IMR-90 (cell line): Measurements from ENCODE around the gene ZDHHC1. TPM values are rescaled to one million over a fixed set of nuclear protein-coding genes. Genes with fewer than 3 reads are reported as not detected.

Experiments
- ATAC-seq: fragments of 200-7000 bp; cut with Tn5 transposase; 2 replicates; pipeline ENCODE4 v1.9.1; 2020; ENCODE audit warnings: low read depth, mild to moderate bottlenecking, moderate library complexity
- BruUV-seq: library from RNA; stranded (reverse); fragments of 400-500 nt; replicated peaks from 2 replicates; lab custom pipeline; 2021; lab: Mats Ljungman, UMichigan
- CTCF ChIA-PET: fragments of 300-600 bp; formaldehyde crosslinking; extraction: SDS; loops from one replicate; lab custom pipeline; 2021; ENCODE audit warnings: antibody characterized with exemption; lab: Yijun Ruan, JAX
- POLR2A ChIA-PET: fragments of 300-600 bp; sonication (Branson Sonifier 250); formaldehyde crosslinking; loops from one replicate; lab custom pipeline; 2022; ENCODE audit warnings: antibody characterized with exemption; ENCODE audit not compliant: unreplicated experiment; lab: Charles Lee
- DNase-seq: peaks from one replicate; pipeline ENCODE4 v3.0.0; 2013
- H2AFZ ChIP-seq: replicated peaks from 2 replicates; pipeline ENCODE3; 2013; ENCODE audit warnings: low read length, mild to moderate bottlenecking; ENCODE audit not compliant: poor library complexity
- H2AK5ac ChIP-seq: 2 replicates; pipeline ENCODE4 v1.6.1; 2013; ENCODE audit warnings: low read depth, low read length, inconsistent platforms
- H2AK9ac ChIP-seq: replicated peaks from 2 replicates; pipeline ENCODE3; 2013; ENCODE audit warnings: mild to moderate bottlenecking, low read depth, low read length, moderate library complexity; ENCODE audit not compliant: poor library complexity
- H2BK120ac ChIP-seq: 2 replicates; pipeline ENCODE4 v1.6.1; 2013; ENCODE audit warnings: low read depth, low read length, inconsistent platforms
- H2BK15ac ChIP-seq: 3 replicates; pipeline ENCODE4 v1.6.1; 2013; ENCODE audit warnings: low read depth, low read length, inconsistent platforms
- H2BK20ac ChIP-seq: 2 replicates; pipeline ENCODE4 v1.6.1; 2013; ENCODE audit warnings: low read depth, mild to moderate bottlenecking, inconsistent platforms, low read length, moderate library complexity
- H2BK5ac ChIP-seq: 2 replicates; pipeline ENCODE4 v1.6.1; 2013; ENCODE audit warnings: mild to moderate bottlenecking, low read depth, low read length, inconsistent platforms; ENCODE audit not compliant: poor library complexity, severe bottlenecking
- H3K14ac ChIP-seq: replicated peaks from 2 replicates; pipeline ENCODE4 v1.6.1; 2013; ENCODE audit warnings: low read depth, low read length, inconsistent platforms
- H3K18ac ChIP-seq: 2 replicates; pipeline ENCODE4 v1.6.1; 2013; ENCODE audit warnings: low read depth, low read length, control low read depth
- H3K23ac ChIP-seq: 2 replicates; pipeline ENCODE4 v1.6.1; 2013; ENCODE audit warnings: low read depth, low read length, inconsistent platforms
- H3K27ac ChIP-seq: 2 replicates; pipeline ENCODE4 v1.5.1; 2013; ENCODE audit warnings: mild to moderate bottlenecking, control low read depth, low read length; ENCODE audit not compliant: insufficient read depth
- H3K27me3 ChIP-seq: 2 replicates; pipeline ENCODE4 v1.6.1; 2013; ENCODE audit warnings: low read length; ENCODE audit not compliant: control insufficient read depth, insufficient read depth
- H3K36me3 ChIP-seq: 2 replicates; pipeline ENCODE4 v1.6.1; 2013; ENCODE audit warnings: low read length, mixed read lengths; ENCODE audit not compliant: control insufficient read depth, insufficient read depth
- H3K4ac ChIP-seq: 2 replicates; pipeline ENCODE4 v1.6.1; 2013; ENCODE audit warnings: low read depth, low read length, inconsistent platforms
- H3K4me1 ChIP-seq: 2 replicates; pipeline ENCODE4 v1.6.1; 2013; ENCODE audit warnings: low read length, mixed read lengths; ENCODE audit not compliant: control insufficient read depth, insufficient read depth
- H3K4me2 ChIP-seq: 2 replicates; pipeline ENCODE4 v1.6.1; 2013; ENCODE audit warnings: low read depth, mild to moderate bottlenecking, control low read depth, low read length, moderate library complexity
- H3K4me3 ChIP-seq: 2 replicates; pipeline ENCODE4 v1.5.1; 2013; ENCODE audit warnings: low read depth, mild to moderate bottlenecking, control low read depth, low read length, moderate library complexity; ENCODE audit not compliant: insufficient read depth
- H3K56ac ChIP-seq: 2 replicates; pipeline ENCODE4 v1.6.1; 2013; ENCODE audit warnings: low read length, inconsistent platforms; ENCODE audit not compliant: insufficient read depth; ENCODE audit errors: extremely low read depth
- H3K79me1 ChIP-seq, 2 experiments: 2 replicates each; pipeline ENCODE4 v1.6.1; 2013; ENCODE audit warnings: low read length in 2 of 2, inconsistent platforms in 1 of 2, low read depth in 1 of 2
- H3K9ac ChIP-seq: 2 replicates; pipeline ENCODE4 v1.6.1; 2013; ENCODE audit warnings: low read depth, low read length, control low read depth
- H3K9me1 ChIP-seq: 2 replicates; pipeline ENCODE4 v1.6.1; 2013; ENCODE audit warnings: low read length, inconsistent platforms; ENCODE audit not compliant: insufficient read depth
- H3K9me3 ChIP-seq: 2 replicates; pipeline ENCODE4 v1.6.1; 2013; ENCODE audit warnings: low read length; ENCODE audit not compliant: control insufficient read depth, insufficient read depth
- H4K20me1 ChIP-seq: 2 replicates; pipeline ENCODE4 v1.6.1; 2013; ENCODE audit warnings: low read length, inconsistent platforms; ENCODE audit not compliant: insufficient read depth
- H4K5ac ChIP-seq: 2 replicates; pipeline ENCODE4 v1.6.1; 2013; ENCODE audit warnings: mild to moderate bottlenecking, low read depth, low read length, control low read depth
- H4K8ac ChIP-seq, 2 experiments: 2 replicates each; pipeline ENCODE4 v1.6.1; 2013; ENCODE audit warnings: low read depth in 2 of 2, low read length in 2 of 2, control low read depth in 1 of 2, inconsistent platforms in 1 of 2
- H4K91ac ChIP-seq: 2 replicates; pipeline ENCODE4 v1.6.1; 2013; ENCODE audit warnings: low read depth, low read length, inconsistent platforms; ENCODE audit not compliant: insufficient read depth
- POLR2A ChIP-seq: IDR thresholded peaks from 2 replicates; pipeline ENCODE4 v1.6.1; 2012; ENCODE audit warnings: mild to moderate bottlenecking, low read depth, low read length
- WGBS, 2 experiments: methylation state at CpG; one replicate each; pipeline versions ENCODE4 v1.1.5 to v1.1.7; 2013; ENCODE audit warnings: missing lambda C conversion rate in 2 of 2; ENCODE audit not compliant: insufficient read length in 1 of 2; ENCODE audit errors: extremely low coverage in 2 of 2; 5-methylcytosine and 5-hydroxymethylcytosine counted together
- dilution Hi-C: fragments of 300-500 bp; cut with HindIII; formaldehyde crosslinking; loops from one replicate; pipeline ENCODE4 v1.14.3; 2018; ENCODE audit warnings: low sequenced_read_pairs; ENCODE audit not compliant: unreplicated experiment
- in situ Hi-C: fragments of 300-500 bp; cut with MboI; formaldehyde crosslinking; loops from 3 replicates; pipeline ENCODE4 v1.14.3; 2019; ENCODE audit warnings: low sequenced_read_pairs, inconsistent platforms, mixed read lengths
- intact Hi-C: fragments of 100-400 bp; cut with micrococcal nuclease; formaldehyde crosslinking; loops from 2 replicates; pipeline ENCODE4 v1.10.0; 2022
- polyA plus RNA-seq, 3 experiments: library from polyadenylated mRNA; depleted of rRNA; stranded (reverse); fragments of >200 nt; gene quantifications; 2 replicates each; pipeline ENCODE4 v1.2.3, GENCODE V29; 2012; ENCODE audit warnings: low replicate concordance in 1 of 3
- total RNA-seq: library from RNA; depleted of rRNA; stranded (reverse); fragments of >200 nt; gene quantifications from 2 replicates; pipeline ENCODE4 v1.2.3, GENCODE V29; 2012
- TF ChIP-seq, protein P1 (sequence below): fragments of 150-350 bp; IDR thresholded peaks from 2 replicates; pipeline ENCODE4 v1.6.1; 2016; ENCODE audit warnings: low read depth, mild to moderate bottlenecking, low read length, moderate library complexity, borderline replicate concordance

The ZDHHC1 gene
- total and polyA plus RNA-seq, 2 of the 4 experiments (the other 2 are of a cell fraction): 2.0 to 5.9 TPM

DNA sequence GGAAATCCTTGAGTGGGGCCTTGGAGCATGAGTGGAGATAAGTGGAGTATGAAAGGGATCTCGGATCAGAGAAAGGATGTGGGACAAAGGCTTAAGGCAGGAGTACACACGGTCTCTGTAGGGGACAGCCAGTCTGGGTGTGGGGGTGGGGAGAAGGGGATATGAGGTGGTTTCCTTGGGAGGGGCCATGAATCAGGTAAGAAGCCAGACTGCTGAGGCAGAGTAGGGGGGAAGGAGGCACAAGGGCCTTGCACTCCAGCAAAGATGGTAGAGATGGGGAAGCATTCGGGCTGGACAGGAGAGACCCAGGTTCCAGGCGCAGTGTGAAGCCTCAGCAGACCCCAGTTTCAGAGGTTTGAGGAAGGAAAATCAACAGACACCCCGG, 16.2 kb upstream of the ZDHHC1 start:
- no peak overlapping the region for H2AK5ac ChIP-seq
- no TSS peak for BruUV-seq
- no peak for ATAC-seq
- H3K9me3 ChIP-seq: no peaks in the 10 kb centered on the region
- WGBS, 2 experiments: 67% methylated on average over 3 of the region's 5 CpGs; no CpG with 5 or more reads in 1 of the 2 experiments
- no peak overlapping the region for H3K23ac ChIP-seq
- no peak overlapping the region for H4K8ac ChIP-seq
- no peak overlapping the region for H3K4me2 ChIP-seq
- H3K79me1 ChIP-seq: no peaks in the 10 kb centered on the region
- no peak overlapping the region for H2BK20ac ChIP-seq
- no peak overlapping the region for H3K56ac ChIP-seq
- POLR2A ChIA-PET: interaction anchor here (0.6 kb wide), 1 partner anchor 9 kb away, joined by 3 read pairs; no protein-coding TSS in a partner anchor
- peaks cover 27% of the 10 kb centered on the region for H3K27me3 ChIP-seq
- peaks cover 12% of the 10 kb centered on the region for H4K20me1 ChIP-seq
- H3K18ac ChIP-seq: no peak overlapping the region
- dilution Hi-C loops (no loop called here), intact Hi-C loops (no loop called here), in situ Hi-C loops (no loop called here)
- no peak overlapping the region for H3K4me3 ChIP-seq
- H3K9ac ChIP-seq: no peak overlapping the region
- CTCF ChIA-PET: no interaction called here
- no peak overlapping the region for H2AK9ac ChIP-seq
- H4K91ac ChIP-seq: no peak overlapping the region
- H3K36me3 ChIP-seq: peaks cover 13% of the 10 kb centered on the region; the same call in 1 of the 2 replicates
- no peak overlapping the region for H3K14ac ChIP-seq
- H3K4ac ChIP-seq: no peak overlapping the region
- peaks cover 3% of the 10 kb centered on the region; the same call in 1 of the 2 replicates for H3K9me1 ChIP-seq
- no peak overlapping the region for H3K27ac ChIP-seq
- TF ChIP-seq, protein P1, sequence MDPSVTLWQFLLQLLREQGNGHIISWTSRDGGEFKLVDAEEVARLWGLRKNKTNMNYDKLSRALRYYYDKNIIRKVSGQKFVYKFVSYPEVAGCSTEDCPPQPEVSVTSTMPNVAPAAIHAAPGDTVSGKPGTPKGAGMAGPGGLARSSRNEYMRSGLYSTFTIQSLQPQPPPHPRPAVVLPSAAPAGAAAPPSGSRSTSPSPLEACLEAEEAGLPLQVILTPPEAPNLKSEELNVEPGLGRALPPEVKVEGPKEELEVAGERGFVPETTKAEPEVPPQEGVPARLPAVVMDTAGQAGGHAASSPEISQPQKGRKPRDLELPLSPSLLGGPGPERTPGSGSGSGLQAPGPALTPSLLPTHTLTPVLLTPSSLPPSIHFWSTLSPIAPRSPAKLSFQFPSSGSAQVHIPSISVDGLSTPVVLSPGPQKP: no peak
- no peak for TF ChIP-seq POLR2A
- H2AFZ ChIP-seq: no peak overlapping the region
- H2BK15ac ChIP-seq: no peak overlapping the region
- H3K4me1 ChIP-seq: peaks cover 5% of the 10 kb centered on the region; the same call in 1 of the 2 replicates
- no peak for DNase-seq
- no peak overlapping the region for H2BK5ac ChIP-seq
- no peak overlapping the region for H4K5ac ChIP-seq
- no peak overlapping the region for H2BK120ac ChIP-seq
